ENCODE results near the gene ZBTB20. TPM values are rescaled to one million over a fixed set of nuclear protein-coding genes. Genes with fewer than 3 reads are reported as not detected.
"Not testable (repeated sequence)": the region's sequence is repeated elsewhere in the genome, so short reads cannot be mapped to it uniquely, and the experiment has no call there.

The ZBTB20 gene
- polyA plus RNA-seq, 1 donor = 1.1 TPM

- H3K9me3 ChIP-seq (ENCODE audit: control insufficient read depth, low read depth, low read length); H3K36me3 ChIP-seq (ENCODE audit: control insufficient read depth, insufficient read depth, low read length); H3K27me3 ChIP-seq (ENCODE audit: control insufficient read depth, insufficient read depth, low read length); DNase-seq; H3K27ac ChIP-seq (ENCODE audit: low read length); H3K4me3 ChIP-seq (ENCODE audit: low read length); H3K4me1 ChIP-seq (ENCODE audit: control insufficient read depth, insufficient read depth, low read length): not testable (repeated sequence)
- no CpG with 5 or more reads among the region's 3 CpGs for WGBS (ENCODE audit: insufficient coverage, low lambda C conversion rate)
Measured at GRCh38 chr3:114679773-114680172, 467.3 kb downstream of the ZBTB20 start.

GRCh38 chr3:114675104-114675503 is 472.0 kb downstream of the ZBTB20 start:
- H3K27ac ChIP-seq (ENCODE audit: low read length) = no peak overlapping the region
- H3K9me3 ChIP-seq (ENCODE audit: control insufficient read depth, low read depth, low read length) = no peaks in the 10 kb centered on the region
- DNase-seq = no peak
- no peak overlapping the region for H3K4me3 ChIP-seq (ENCODE audit: low read length)
- H3K36me3 ChIP-seq (ENCODE audit: control insufficient read depth, insufficient read depth, low read length) = no peaks in the 10 kb centered on the region
- 90% methylated on average over 2 of the region's 4 CpGs for WGBS (ENCODE audit: insufficient coverage, low lambda C conversion rate)
- H3K4me1 ChIP-seq (ENCODE audit: control insufficient read depth, insufficient read depth, low read length) = no peaks in the 10 kb centered on the region
- H3K27me3 ChIP-seq (ENCODE audit: control insufficient read depth, insufficient read depth, low read length) = no peaks in the 10 kb centered on the region

- DNase-seq = no peak
- WGBS (ENCODE audit: insufficient coverage, low lambda C conversion rate) = no CpG with 5 or more reads among the region's 2 CpGs
- H3K9me3 ChIP-seq (ENCODE audit: control insufficient read depth, low read depth, low read length) = no peaks in the 10 kb centered on the region
- H3K4me3 ChIP-seq (ENCODE audit: low read length) = no peak overlapping the region
- H3K27ac ChIP-seq (ENCODE audit: low read length) = no peak overlapping the region
- H3K27me3 ChIP-seq (ENCODE audit: control insufficient read depth, insufficient read depth, low read length) = no peaks in the 10 kb centered on the region
- no peaks in the 10 kb centered on the region for H3K36me3 ChIP-seq (ENCODE audit: control insufficient read depth, insufficient read depth, low read length)
- H3K4me1 ChIP-seq (ENCODE audit: control insufficient read depth, insufficient read depth, low read length) = no peaks in the 10 kb centered on the region
Measured at GRCh38 chr3:114674036-114674435, 473.1 kb downstream of the ZBTB20 start.

DNA sequence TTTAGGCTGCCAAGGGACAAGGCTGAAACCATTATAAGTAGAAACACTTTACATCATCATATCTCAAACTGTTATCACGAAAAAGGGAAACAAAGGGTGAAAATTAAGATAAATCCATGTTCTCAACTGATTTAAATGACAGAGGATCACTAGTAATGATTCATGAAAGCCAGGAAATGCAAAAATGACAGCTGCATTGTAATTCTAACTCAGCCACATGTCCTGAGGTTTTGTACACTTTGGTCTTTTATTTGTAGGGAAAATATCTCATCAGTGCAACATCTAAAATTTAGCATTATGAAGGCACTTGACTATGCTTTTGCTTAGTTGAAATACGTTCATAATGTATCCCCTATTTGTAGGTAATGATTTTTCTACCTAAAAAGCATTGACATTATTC is 473.6 kb downstream of the ZBTB20 start:
- no peaks in the 10 kb centered on the region for H3K36me3 ChIP-seq (ENCODE audit: control insufficient read depth, insufficient read depth, low read length)
- H3K4me1 ChIP-seq (ENCODE audit: control insufficient read depth, insufficient read depth, low read length) = no peaks in the 10 kb centered on the region
- WGBS (ENCODE audit: insufficient coverage, low lambda C conversion rate) = 75% methylated on average over 2 of the region's 2 CpGs
- no peak overlapping the region for H3K27ac ChIP-seq (ENCODE audit: low read length)
- no peaks in the 10 kb centered on the region for H3K27me3 ChIP-seq (ENCODE audit: control insufficient read depth, insufficient read depth, low read length)
- no peaks in the 10 kb centered on the region for H3K9me3 ChIP-seq (ENCODE audit: control insufficient read depth, low read depth, low read length)
- no peak overlapping the region for H3K4me3 ChIP-seq (ENCODE audit: low read length)
- DNase-seq = no peak

- Histone ChIP-seq H3K4me3 (ENCODE audit: low read length) (no peak overlapping the region), H3K4me1 (ENCODE audit: control insufficient read depth, insufficient read depth, low read length) (no peaks in the 10 kb centered on the region), H3K27ac (ENCODE audit: low read length) (no peak overlapping the region), H3K9me3 (ENCODE audit: control insufficient read depth, low read depth, low read length) (no peaks in the 10 kb centered on the region), H3K36me3 (ENCODE audit: control insufficient read depth, insufficient read depth, low read length) (no peaks in the 10 kb centered on the region), H3K27me3 (ENCODE audit: control insufficient read depth, insufficient read depth, low read length) (no peaks in the 10 kb centered on the region)
- DNase-seq = no peak
- 100% methylated on average over 2 of the region's 6 CpGs for whole genome bisulfite sequencing (ENCODE audit: insufficient coverage, low lambda C conversion rate)
Measured at GRCh38 chr3:114672692-114673447, 474.2 kb downstream of the ZBTB20 start.

GRCh38 chr3:114671741-114672510 is 475.2 kb downstream of the ZBTB20 start:
- WGBS (ENCODE audit: insufficient coverage, low lambda C conversion rate) = 100% methylated on average over 2 of the region's 4 CpGs

DNA sequence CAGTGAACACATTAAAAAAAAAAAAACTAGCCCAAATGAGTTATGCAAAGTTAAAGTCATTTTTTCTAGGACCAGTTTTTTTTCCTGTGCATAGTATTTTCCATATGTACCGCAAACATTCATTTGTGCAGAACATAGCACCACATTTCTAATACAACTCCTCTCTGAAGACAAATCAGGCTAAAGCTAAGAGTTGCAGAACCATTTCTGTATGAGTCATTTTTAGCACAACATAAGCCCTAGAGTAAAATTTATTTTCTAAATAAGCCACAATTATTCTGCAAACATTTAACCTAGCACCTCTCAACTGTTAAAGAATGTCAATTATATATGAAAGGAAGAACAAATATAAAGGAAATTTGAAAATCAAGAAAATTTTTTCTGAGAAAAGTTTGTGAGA is 477.5 kb downstream of the ZBTB20 start:
- peaks cover 2% of the 10 kb centered on the region for H3K9me3 ChIP-seq (ENCODE audit: control insufficient read depth, low read depth, low read length)
- no peak overlapping the region for H3K4me3 ChIP-seq (ENCODE audit: low read length)
- H3K4me1 ChIP-seq (ENCODE audit: control insufficient read depth, insufficient read depth, low read length) = no peaks in the 10 kb centered on the region
- H3K27ac ChIP-seq (ENCODE audit: low read length) = no peak overlapping the region
- WGBS (ENCODE audit: insufficient coverage, low lambda C conversion rate) = 86% methylated on average over 1 of the region's 1 CpG
- DNase-seq = no peak
- H3K27me3 ChIP-seq (ENCODE audit: control insufficient read depth, insufficient read depth, low read length) = no peaks in the 10 kb centered on the region
- no peaks in the 10 kb centered on the region for H3K36me3 ChIP-seq (ENCODE audit: control insufficient read depth, insufficient read depth, low read length)

More at GRCh38 chr3:114671741-114672510, 475.2 kb downstream of the ZBTB20 start:
- H3K4me3 ChIP-seq (ENCODE audit: low read length) = no peak overlapping the region
- no peaks in the 10 kb centered on the region for H3K36me3 ChIP-seq (ENCODE audit: control insufficient read depth, insufficient read depth, low read length)
- DNase-seq = no peak
- H3K4me1 ChIP-seq (ENCODE audit: control insufficient read depth, insufficient read depth, low read length) = no peaks in the 10 kb centered on the region
- H3K9me3 ChIP-seq (ENCODE audit: control insufficient read depth, low read depth, low read length) = no peaks in the 10 kb centered on the region
- no peaks in the 10 kb centered on the region for H3K27me3 ChIP-seq (ENCODE audit: control insufficient read depth, insufficient read depth, low read length)
- H3K27ac ChIP-seq (ENCODE audit: low read length) = no peak overlapping the region

DNA sequence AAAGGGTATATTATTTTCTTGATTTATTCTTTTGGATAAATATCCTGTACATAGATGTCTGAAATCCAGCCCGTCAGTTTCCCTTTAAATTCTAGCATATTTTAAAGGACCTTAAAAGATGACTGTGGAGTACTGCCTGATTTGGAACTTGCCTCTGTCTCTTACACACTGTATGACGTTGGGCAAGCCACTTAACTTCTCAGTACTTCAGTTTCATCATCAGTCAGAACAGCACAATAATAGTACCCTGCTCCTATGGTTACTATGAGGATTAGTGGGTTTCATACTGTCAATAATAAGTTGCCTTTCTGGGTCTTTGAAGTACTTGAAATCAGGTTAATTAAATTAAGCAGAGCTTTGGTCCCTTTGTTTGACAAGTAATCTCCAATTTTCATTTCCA is 479.0 kb downstream of the ZBTB20 start:
- 80% methylated on average over 1 of the region's 2 CpGs for WGBS (ENCODE audit: insufficient coverage, low lambda C conversion rate)
- H3K9me3 ChIP-seq (ENCODE audit: control insufficient read depth, low read depth, low read length) = peaks cover 6% of the 10 kb centered on the region

DNA sequence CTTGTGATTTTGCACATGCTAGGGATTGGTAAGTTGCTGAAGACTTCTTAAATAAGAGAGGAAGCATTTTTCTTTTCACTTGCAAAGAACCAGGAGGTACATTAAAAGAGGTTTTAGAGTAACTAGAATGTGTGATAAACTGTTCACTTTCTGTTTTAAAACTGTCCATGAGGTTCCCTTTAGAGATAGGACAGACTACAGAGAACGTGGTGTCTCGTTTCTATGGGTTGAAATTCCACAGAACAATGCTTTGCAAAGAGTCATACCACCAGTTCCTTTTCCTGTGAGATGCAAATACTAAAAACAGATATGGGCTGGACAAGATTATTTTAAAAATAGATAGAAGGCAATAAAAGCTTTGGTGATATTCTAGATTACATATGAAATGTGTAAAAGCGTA is 480.5 kb downstream of the ZBTB20 start:
- Histone ChIP-seq H3K27ac (ENCODE audit: low read length) (no peak overlapping the region), H3K27me3 (ENCODE audit: control insufficient read depth, insufficient read depth, low read length) (no peaks in the 10 kb centered on the region), H3K9me3 (ENCODE audit: control insufficient read depth, low read depth, low read length) (peaks cover 6% of the 10 kb centered on the region), H3K4me3 (ENCODE audit: low read length) (no peak overlapping the region), H3K4me1 (ENCODE audit: control insufficient read depth, insufficient read depth, low read length) (no peaks in the 10 kb centered on the region), H3K36me3 (ENCODE audit: control insufficient read depth, insufficient read depth, low read length) (no peaks in the 10 kb centered on the region)
- no peak for DNase-seq
- WGBS (ENCODE audit: insufficient coverage, low lambda C conversion rate) = no CpG with 5 or more reads among the region's 3 CpGs

More for the DNA sequence above, 479.0 kb downstream of the ZBTB20 start:
- Histone ChIP-seq H3K4me3 (ENCODE audit: low read length) (no peak overlapping the region), H3K27ac (ENCODE audit: low read length) (no peak overlapping the region), H3K36me3 (ENCODE audit: control insufficient read depth, insufficient read depth, low read length) (no peaks in the 10 kb centered on the region), H3K27me3 (ENCODE audit: control insufficient read depth, insufficient read depth, low read length) (no peaks in the 10 kb centered on the region), H3K4me1 (ENCODE audit: control insufficient read depth, insufficient read depth, low read length) (no peaks in the 10 kb centered on the region)
- DNase-seq = no peak

DNA sequence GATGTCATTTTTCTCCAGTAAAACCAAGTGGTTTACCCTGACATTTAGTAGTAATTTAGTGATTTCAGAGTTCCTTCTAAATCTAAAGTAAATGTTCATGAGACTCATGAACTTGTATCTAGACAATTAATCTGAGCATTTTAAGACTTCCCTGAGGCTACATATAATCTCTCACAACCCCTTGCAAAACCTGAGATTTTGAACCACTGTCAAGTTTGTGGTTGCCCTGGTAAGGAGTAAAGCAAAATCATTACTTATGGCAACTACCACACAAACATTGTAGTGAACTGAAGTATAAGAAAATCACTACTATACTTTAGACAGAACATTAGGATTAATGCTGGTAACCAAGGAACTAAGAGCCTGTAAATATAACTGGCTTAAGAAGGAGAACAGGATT is 483.1 kb downstream of the ZBTB20 start:
- Histone ChIP-seq H3K4me1 (ENCODE audit: control insufficient read depth, insufficient read depth, low read length) (no peaks in the 10 kb centered on the region), H3K27me3 (ENCODE audit: control insufficient read depth, insufficient read depth, low read length) (no peaks in the 10 kb centered on the region), H3K27ac (ENCODE audit: low read length) (no peak overlapping the region), H3K36me3 (ENCODE audit: control insufficient read depth, insufficient read depth, low read length) (no peaks in the 10 kb centered on the region), H3K4me3 (ENCODE audit: low read length) (no peak overlapping the region), H3K9me3 (ENCODE audit: control insufficient read depth, low read depth, low read length) (peaks cover 6% of the 10 kb centered on the region)
- no peak for DNase-seq
